H9 (cell line): ENCODE results near the gene CRK. TPM values are rescaled to one million over a fixed set of nuclear protein-coding genes. Genes with fewer than 3 reads are reported as not detected.

Source experiments
- DNase-seq: peaks from one replicate; pipeline ENCODE4 v3.0.0-alpha.2; 2017
- H2AFZ ChIP-seq: one replicate; pipeline ENCODE4 v1.6.1; 2013; ENCODE audit warnings: mild to moderate bottlenecking, low read length, control low read depth, moderate library complexity
- H2AK5ac ChIP-seq: 2 replicates; pipeline ENCODE4 v1.6.1; 2013; ENCODE audit warnings: low read length, control low read depth, mixed read lengths; ENCODE audit not compliant: insufficient read length
- H2BK120ac ChIP-seq: one replicate; pipeline ENCODE4 v1.6.1; 2013; ENCODE audit warnings: low read depth, mild to moderate bottlenecking, low read length, control low read depth, inconsistent platforms; ENCODE audit not compliant: poor library complexity, severe bottlenecking
- H2BK12ac ChIP-seq: 2 replicates; pipeline ENCODE4 v1.6.1; 2013; ENCODE audit warnings: low read length, control low read depth, mixed read lengths, low read depth; ENCODE audit not compliant: insufficient read length
- H2BK15ac ChIP-seq: 2 replicates; pipeline ENCODE4 v1.6.1; 2013; ENCODE audit warnings: low read depth, low read length, control low read depth
- H2BK20ac ChIP-seq: one replicate; pipeline ENCODE4 v1.6.1; 2013; ENCODE audit warnings: low read depth, mild to moderate bottlenecking, low read length, control low read depth, inconsistent platforms; ENCODE audit not compliant: poor library complexity, severe bottlenecking
- H2BK5ac ChIP-seq: 2 replicates; pipeline ENCODE4 v1.6.1; 2013; ENCODE audit warnings: low read length, control low read depth, mixed read lengths; ENCODE audit not compliant: insufficient read length
- H3K14ac ChIP-seq: 2 replicates; pipeline ENCODE4 v1.6.1; 2013; ENCODE audit warnings: low read length, control low read depth; ENCODE audit not compliant: insufficient read depth
- H3K18ac ChIP-seq: 2 replicates; pipeline ENCODE4 v1.6.1; 2013; ENCODE audit warnings: low read depth, mild to moderate bottlenecking, mixed read lengths, low read length, control low read depth; ENCODE audit not compliant: insufficient read length
- H3K23ac ChIP-seq: 2 replicates; pipeline ENCODE4 v1.6.1; 2013; ENCODE audit warnings: low read length, control low read depth, mixed read lengths, low read depth; ENCODE audit not compliant: insufficient read length
- H3K23me2 ChIP-seq: 2 replicates; pipeline ENCODE4 v1.6.1; 2013; ENCODE audit warnings: low read depth, mild to moderate bottlenecking, mixed read lengths, low read length, control low read depth; ENCODE audit not compliant: insufficient read length, poor library complexity, severe bottlenecking
- H3K27ac ChIP-seq: 2 replicates; pipeline ENCODE4 v1.5.1; 2013; ENCODE audit warnings: low read length, control low read depth, mixed read lengths, low read depth; ENCODE audit not compliant: insufficient read length
- H3K27me3 ChIP-seq: 2 replicates; pipeline ENCODE4 v1.6.1; 2013; ENCODE audit warnings: low read length, control low read depth, inconsistent platforms; ENCODE audit not compliant: insufficient read depth
- H3K4ac ChIP-seq: 2 replicates; pipeline ENCODE4 v1.6.1; 2013; ENCODE audit warnings: low read depth, mild to moderate bottlenecking, control low read depth, inconsistent platforms, low read length, moderate library complexity
- H3K4me1 ChIP-seq: 2 replicates; pipeline ENCODE4 v1.6.1; 2013; ENCODE audit warnings: low read length, control low read depth, inconsistent platforms; ENCODE audit not compliant: insufficient read depth
- H3K4me2 ChIP-seq: 2 replicates; pipeline ENCODE4 v1.6.1; 2013; ENCODE audit warnings: low read length, control low read depth, mixed read lengths; ENCODE audit not compliant: insufficient read length, insufficient read depth
- H3K56ac ChIP-seq: 2 replicates; pipeline ENCODE4 v1.6.1; 2013; ENCODE audit warnings: low read depth, mild to moderate bottlenecking, mixed read lengths, low read length, control low read depth; ENCODE audit not compliant: insufficient read length
- H3K79me1 ChIP-seq: 2 replicates; pipeline ENCODE4 v1.6.1; 2013; ENCODE audit warnings: low read depth, mild to moderate bottlenecking, moderate library complexity, low read length, control low read depth, inconsistent platforms; ENCODE audit not compliant: insufficient read depth, poor library complexity, severe bottlenecking
- H3K79me2 ChIP-seq: 2 replicates; pipeline ENCODE4 v1.6.1; 2013; ENCODE audit warnings: low read length, control low read depth, inconsistent platforms; ENCODE audit not compliant: insufficient read depth
- H3K9ac ChIP-seq: 2 replicates; pipeline ENCODE4 v1.6.1; 2013; ENCODE audit warnings: low read length, control low read depth, mixed read lengths; ENCODE audit not compliant: insufficient read length; ENCODE audit errors: extremely low read depth
- H3K9me3 ChIP-seq: one replicate; pipeline ENCODE4 v1.6.1; 2013; ENCODE audit warnings: low read depth, low read length, inconsistent platforms; ENCODE audit not compliant: control insufficient read depth
- H3T11ph ChIP-seq: one replicate; pipeline ENCODE4 v1.6.1; 2013; ENCODE audit warnings: mild to moderate bottlenecking, low read length, control low read depth, inconsistent platforms
- H4K20me1 ChIP-seq: one replicate; pipeline ENCODE4 v1.6.1; 2013; ENCODE audit not compliant: control insufficient read depth, insufficient read length, insufficient read depth
- H4K5ac ChIP-seq: 2 replicates; pipeline ENCODE4 v1.6.1; 2013; ENCODE audit warnings: low read depth, mild to moderate bottlenecking, mixed read lengths, low read length, control low read depth; ENCODE audit not compliant: insufficient read length
- H4K8ac ChIP-seq: replicated peaks from 2 replicates; pipeline ENCODE4 v1.6.1; 2013; ENCODE audit warnings: low read length, control low read depth, mixed read lengths, low read depth; ENCODE audit not compliant: insufficient read length
- H4K91ac ChIP-seq: 2 replicates; pipeline ENCODE4 v1.6.1; 2013; ENCODE audit warnings: low read depth, mild to moderate bottlenecking, moderate library complexity, mixed read lengths, low read length, control low read depth; ENCODE audit not compliant: insufficient read length
- H3K27ac Mint-ChIP-seq, 3 experiments: 2 replicates in 2 of 3; 3 replicates in 1 of 3; pipeline ENCODE4 v1.8.0; 2020 to 2021; ENCODE audit warnings: mixed read lengths in 3 of 3, mild to moderate bottlenecking in 1 of 3, moderate library complexity in 1 of 3
- H3K27me3 Mint-ChIP-seq: 2 replicates; pipeline ENCODE4 v1.8.0; 2021; ENCODE audit warnings: low read depth, mild to moderate bottlenecking, moderate library complexity, mixed read lengths
- H3K36me3 Mint-ChIP-seq, 3 experiments: 2 replicates in 2 of 3; 3 replicates in 1 of 3; pipeline ENCODE4 v1.8.0; 2020 to 2021; ENCODE audit warnings: low read depth in 3 of 3, mixed read lengths in 3 of 3; ENCODE audit not compliant: insufficient read depth in 1 of 3
- H3K4me1 Mint-ChIP-seq, 2 experiments: 2 replicates each; pipeline ENCODE4 v1.8.0; 2020; ENCODE audit warnings: mixed read lengths in 2 of 2
- H3K4me3 Mint-ChIP-seq, 2 experiments: 2 replicates in 1 of 2; 3 replicates in 1 of 2; pipeline ENCODE4 v1.8.0; 2020 to 2021; ENCODE audit warnings: mild to moderate bottlenecking in 2 of 2, mixed read lengths in 2 of 2, moderate library complexity in 1 of 2
- H3K9me3 Mint-ChIP-seq, 2 experiments: 2 replicates in 1 of 2; 3 replicates in 1 of 2; pipeline ENCODE4 v1.8.0; 2020; ENCODE audit warnings: mild to moderate bottlenecking in 2 of 2, mixed read lengths in 2 of 2, moderate library complexity in 1 of 2
- CTCF ChIP-seq: fragments of 200-600 bp; sonication (generic); conservative IDR thresholded peaks from 3 replicates; pipeline ENCODE4 v1.8.0; 2021; ENCODE audit warnings: antibody characterized with exemption, mild to moderate bottlenecking
- WGBS: extraction: QIAGEN DNeasy Blood & Tissue Kit; methylation state at CpG from one replicate; pipeline ENCODE4 v1.1.7; 2013; ENCODE audit warnings: missing lambda C conversion rate, low lambda C conversion rate, mixed read lengths; ENCODE audit not compliant: insufficient read length; ENCODE audit errors: extremely low coverage; 5-methylcytosine and 5-hydroxymethylcytosine counted together
- total RNA-seq: library from RNA; stranded (reverse); gene quantifications from 2 replicates; pipeline ENCODE4 v1.2.1, GENCODE V29; 2021

CRK gene
- total RNA-seq, 1 experiment from 2014 or later: 58.9 TPM

- Histone ChIP-seq H3K9me3 (no peaks in the 10 kb centered on the region), H3K14ac (no peak overlapping the region), H3K23me2 (no peaks in the 10 kb centered on the region), H2BK15ac (no peak overlapping the region), H3K23ac (no peak overlapping the region), H2AFZ (no peak overlapping the region), H3K27me3 (no peaks in the 10 kb centered on the region), H3K27ac (no peak overlapping the region), H3K79me1 (no peaks in the 10 kb centered on the region), H3K4me1 (no peaks in the 10 kb centered on the region), H3K56ac (no peak overlapping the region), H3K9ac (no peak overlapping the region), H4K5ac (no peak overlapping the region), H4K8ac (no peak overlapping the region), H2AK5ac (no peak overlapping the region), H3T11ph (no peak overlapping the region), H4K91ac (no peak overlapping the region), H2BK12ac (no peak overlapping the region), H2BK5ac (no peak overlapping the region), H4K20me1 (no peaks in the 10 kb centered on the region), H2BK120ac (no peak overlapping the region), H2BK20ac (no peak overlapping the region), H3K18ac (no peak overlapping the region), H3K79me2 (no peaks in the 10 kb centered on the region), H3K4ac (no peak overlapping the region), H3K4me2 (no peak overlapping the region)
- Mint-ChIP-seq H3K4me3 (no peak overlapping the region), H3K27ac (no peak overlapping the region), H3K9me3 (no peaks in the 10 kb centered on the region), H3K4me1 (peaks cover 0 to 5% of the 10 kb centered on the region in 2 experiments; a peak in 1 of 4 replicates), H3K27me3 (no peaks in the 10 kb centered on the region), H3K36me3 (peaks cover 5 to 15% (median 6%) of the 10 kb centered on the region in 3 experiments)
- DNase-seq: no peak
- TF ChIP-seq CTCF: no peak
- WGBS: no CpG with 5 or more reads among the region's 5 CpGs
Observed at GRCh38 chr17:1416414-1416813, 39.6 kb downstream of the CRK start.
